ENCODE measurements around the gene ST6GALNAC3.
"Not testable (repeated sequence)": the region's sequence is repeated elsewhere in the genome, so short reads cannot be mapped to it uniquely, and the experiment has no call there.

Gene ST6GALNAC3

DNA sequence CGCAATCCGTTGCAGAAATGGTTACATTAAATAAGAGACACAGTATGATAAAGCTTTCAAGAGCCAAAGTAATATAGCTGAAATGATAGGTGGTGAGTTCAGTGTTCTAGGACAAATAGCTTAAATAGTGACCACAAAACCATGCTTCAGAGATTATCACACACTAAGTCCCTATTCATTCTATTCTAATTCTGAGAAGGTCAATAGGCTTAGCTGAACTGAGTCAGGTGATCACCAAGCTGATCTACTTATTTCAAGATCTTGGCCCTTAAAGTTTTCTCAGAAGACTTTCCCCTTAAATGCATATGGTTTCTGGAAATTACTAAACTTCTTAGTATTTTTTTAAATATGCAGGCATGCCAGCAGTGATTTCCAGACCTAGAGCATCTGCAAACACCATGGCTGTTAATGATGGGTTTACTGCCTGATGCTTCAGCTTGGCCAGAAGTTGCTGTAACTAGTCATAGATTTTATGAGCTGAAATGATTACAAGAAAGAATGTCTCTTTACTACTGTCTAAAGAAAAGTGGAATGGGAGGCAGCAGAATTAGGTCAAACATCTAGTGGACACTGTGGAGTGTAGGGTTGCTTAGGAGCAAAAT lies 242.9 kb downstream of the ST6GALNAC3 start:
- in situ Hi-C loops (cut with HindIII; ENCODE audit: low sequenced_read_pairs), result no loop called here

DNA sequence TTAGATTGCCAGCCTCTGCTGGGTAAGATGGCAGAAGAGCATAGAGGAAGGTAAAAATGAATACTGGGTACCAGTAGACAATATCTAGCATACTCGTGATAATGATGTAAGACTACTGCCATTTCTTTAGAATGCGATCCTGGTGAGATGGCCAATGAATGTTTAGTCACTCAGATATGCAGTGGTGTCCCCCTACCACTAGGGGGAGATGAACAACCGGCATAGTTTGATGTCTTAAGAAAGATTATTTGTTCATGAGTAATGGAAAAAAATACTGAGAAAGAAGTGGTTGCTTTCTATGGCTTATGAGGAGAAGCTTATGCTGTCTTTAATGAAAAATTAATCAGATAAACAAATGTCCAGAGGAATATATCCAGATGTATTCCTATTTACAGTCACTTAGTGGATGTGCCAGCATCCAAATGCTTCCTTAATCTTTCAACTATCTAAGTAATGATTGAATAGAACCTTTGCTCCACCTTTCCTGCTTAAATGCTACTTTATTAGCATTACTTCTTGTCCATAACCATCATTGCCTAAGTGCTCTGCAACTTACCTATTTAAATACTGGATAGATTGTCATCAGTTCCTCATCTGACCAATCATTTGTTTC lies 256.6 kb downstream of the ST6GALNAC3 start:
- in situ Hi-C loops (cut with HindIII; ENCODE audit: low sequenced_read_pairs), result no loop called here

DNA sequence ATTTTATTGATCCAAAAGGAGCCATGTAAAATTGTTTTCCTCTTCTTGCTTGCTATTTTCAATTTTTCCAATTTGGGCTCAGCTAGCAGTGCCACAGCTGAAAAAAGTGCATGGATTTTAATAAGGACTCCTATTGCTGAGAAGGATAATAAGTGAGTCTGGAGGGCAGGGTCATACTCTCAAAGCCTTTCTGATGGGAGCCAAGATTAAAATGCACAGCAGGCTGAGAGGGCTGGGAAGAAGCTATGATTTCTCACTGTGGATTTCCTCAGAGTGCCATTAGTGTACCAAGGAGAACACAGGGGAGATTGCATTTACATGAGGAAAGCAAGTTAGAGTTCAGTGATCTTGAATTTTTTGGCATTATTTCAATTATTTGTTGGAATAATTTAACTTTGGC lies 261.3 kb downstream of the ST6GALNAC3 start:
- in situ Hi-C loops (cut with HindIII; ENCODE audit: low sequenced_read_pairs), result no loop called here

DNA sequence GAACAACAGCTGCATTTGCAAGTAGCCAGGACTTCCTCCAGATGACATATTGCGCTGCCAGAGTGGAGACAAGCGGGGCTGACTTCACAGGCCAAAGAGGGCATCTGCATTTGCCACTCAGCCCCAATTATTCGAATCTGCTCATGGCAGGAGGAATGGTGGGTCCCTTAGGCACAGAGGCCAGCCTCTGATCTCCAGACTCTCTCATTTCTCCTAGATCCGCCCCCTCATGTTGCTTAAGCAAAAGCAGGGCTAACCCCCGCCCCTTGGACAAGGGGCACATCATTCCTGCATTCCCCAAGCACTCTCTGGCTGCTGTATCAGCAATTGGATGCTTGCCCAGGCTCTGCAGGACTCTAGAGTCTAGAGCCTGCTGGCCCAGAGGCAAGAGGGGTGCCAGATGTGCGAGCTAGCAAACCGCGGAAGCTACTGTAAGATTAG lies 262.4 kb downstream of the ST6GALNAC3 start:
- in situ Hi-C loops (cut with HindIII; ENCODE audit: low sequenced_read_pairs), result no loop called here

DNA sequence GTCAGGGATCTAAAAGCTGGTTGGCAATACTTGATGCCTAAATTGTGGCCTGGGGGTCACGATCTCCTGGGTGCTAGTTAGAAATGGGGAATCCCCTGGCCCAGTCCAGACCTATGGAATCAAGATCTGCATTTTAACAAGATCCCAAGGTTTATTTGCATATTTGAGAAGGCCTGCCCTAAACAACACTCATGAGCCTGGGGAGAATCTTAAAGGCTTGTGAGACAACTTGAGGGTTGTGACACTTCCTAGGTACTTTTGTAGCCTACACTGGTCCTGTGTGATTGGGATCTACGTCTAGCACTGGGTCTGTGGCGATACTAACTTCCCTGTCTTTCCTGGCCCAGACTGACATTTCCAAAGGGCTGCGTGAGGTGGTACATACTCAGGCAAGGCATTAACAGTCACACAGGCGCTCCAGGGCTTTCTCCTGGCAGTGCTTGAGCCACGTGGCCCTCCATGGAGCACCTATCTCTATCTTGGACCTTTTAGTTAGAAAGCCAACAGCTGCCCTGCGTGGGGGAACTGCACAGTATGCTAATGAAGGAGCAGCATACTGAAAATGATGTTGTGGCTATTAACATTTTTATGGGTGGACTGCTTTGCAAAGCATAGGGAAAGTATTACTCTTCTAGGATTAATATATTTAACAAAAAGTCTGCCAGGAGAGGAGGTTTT lies 263.1 kb downstream of the ST6GALNAC3 start:
- in situ Hi-C loops (cut with HindIII; ENCODE audit: low sequenced_read_pairs), result no loop called here

GRCh38 chr1:76340056-76340455 lies 265.5 kb downstream of the ST6GALNAC3 start:
- in situ Hi-C loops (cut with HindIII; ENCODE audit: low sequenced_read_pairs), result no loop called here

DNA sequence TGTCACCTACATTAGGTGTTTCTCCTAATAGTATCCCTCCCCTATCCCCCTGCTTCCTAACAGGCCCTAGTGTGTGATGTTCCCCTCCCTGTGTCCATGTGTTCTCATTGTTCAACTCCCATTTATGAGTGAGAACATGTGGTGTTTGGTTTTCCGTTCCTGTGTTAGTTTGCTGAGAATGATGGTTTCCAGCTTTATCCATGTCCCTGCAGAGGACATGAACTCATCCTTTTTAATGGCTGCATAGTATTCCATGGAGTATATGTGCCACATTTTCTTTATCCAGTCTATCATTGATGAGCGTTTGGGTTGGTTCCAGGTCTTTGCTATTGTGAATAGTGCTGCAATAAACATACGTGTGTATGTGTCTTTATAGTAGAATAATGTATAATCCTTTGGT lies 267.3 kb downstream of the ST6GALNAC3 start:
- in situ Hi-C loops (cut with HindIII; ENCODE audit: low sequenced_read_pairs), result not testable (repeated sequence)

DNA sequence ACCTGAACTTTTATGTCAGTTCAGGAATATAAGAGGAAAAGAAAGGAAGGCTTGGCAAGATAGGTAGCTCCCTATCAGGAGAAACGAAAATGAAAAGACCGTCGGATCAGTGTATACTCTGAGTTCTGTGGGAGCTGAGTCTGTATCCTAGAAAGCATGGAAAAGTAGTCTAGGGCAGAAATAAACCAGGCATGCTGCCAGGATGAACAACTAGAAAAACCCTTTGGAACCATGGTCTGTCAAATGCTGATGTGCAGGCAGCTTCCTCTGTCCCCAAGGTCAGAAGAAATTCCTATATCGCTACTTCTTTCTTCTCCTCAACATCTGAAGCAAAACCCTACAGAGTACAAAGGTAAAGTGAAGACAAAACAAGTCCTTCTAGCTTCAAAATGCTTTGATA lies 268.8 kb downstream of the ST6GALNAC3 start:
- in situ Hi-C loops (cut with HindIII; ENCODE audit: low sequenced_read_pairs), result no loop called here

- in situ Hi-C loops (cut with HindIII; ENCODE audit: low sequenced_read_pairs), result loop anchor here (5.0 kb wide), 1 partner anchor 61 kb away; no protein-coding TSS in a partner anchor
Observed at GRCh38 chr1:76351655-76352054, 277.1 kb downstream of the ST6GALNAC3 start.

- in situ Hi-C loops (cut with HindIII; ENCODE audit: low sequenced_read_pairs), result loop anchor here (5.0 kb wide), 1 partner anchor 59 kb away; no protein-coding TSS in a partner anchor
Observed at GRCh38 chr1:76352741-76353435, 278.3 kb downstream of the ST6GALNAC3 start.

- in situ Hi-C loops (cut with HindIII; ENCODE audit: low sequenced_read_pairs), result loop anchor here (5.0 kb wide), 1 partner anchor 58 kb away; no protein-coding TSS in a partner anchor
Observed at GRCh38 chr1:76354236-76354635, 279.7 kb downstream of the ST6GALNAC3 start.

DNA sequence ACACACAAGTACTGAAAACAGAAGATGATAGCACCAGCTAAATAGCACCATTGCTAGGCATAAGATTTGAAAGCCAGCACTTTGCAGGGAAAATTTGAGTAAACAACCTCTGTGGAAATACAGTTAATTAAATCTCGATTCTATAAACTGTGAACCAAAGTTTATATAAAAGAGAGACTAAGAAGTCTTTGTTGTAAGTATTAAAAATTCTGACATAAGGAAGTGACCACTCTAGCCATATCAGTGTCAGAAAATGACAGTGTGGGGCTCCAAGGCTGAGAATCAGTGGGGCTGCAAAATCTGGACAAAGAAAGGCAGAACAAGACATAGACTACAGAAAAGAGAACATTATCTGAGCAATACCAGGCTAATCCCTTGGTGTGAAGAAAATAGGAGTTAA lies 292.2 kb downstream of the ST6GALNAC3 start:
- in situ Hi-C loops (cut with HindIII; ENCODE audit: low sequenced_read_pairs), result no loop called here

- in situ Hi-C loops (cut with HindIII; ENCODE audit: low sequenced_read_pairs), result no loop called here
Observed at GRCh38 chr1:76371941-76372340, 297.4 kb downstream of the ST6GALNAC3 start.

GRCh38 chr1:76374086-76374485 lies 299.5 kb downstream of the ST6GALNAC3 start:
- in situ Hi-C loops (cut with HindIII; ENCODE audit: low sequenced_read_pairs), result no loop called here

DNA sequence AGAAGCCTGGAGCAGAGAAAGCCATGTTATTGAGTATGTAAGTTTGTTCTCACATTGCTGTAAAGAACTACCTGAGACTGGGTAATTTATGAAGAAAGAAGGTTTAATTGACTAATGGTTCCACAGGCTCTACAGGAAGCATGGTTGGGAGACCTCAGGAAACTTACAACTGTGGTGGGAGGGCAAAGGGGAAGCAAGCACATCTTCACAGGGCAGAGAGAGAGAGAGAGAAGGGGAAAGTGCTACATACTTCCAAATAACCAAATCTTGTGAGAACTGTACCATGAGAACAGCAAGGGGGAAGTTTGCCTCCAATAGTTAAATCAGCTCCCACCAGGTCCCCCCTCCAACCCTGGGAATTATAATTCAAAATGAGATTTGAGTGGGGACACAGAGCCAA lies 302.7 kb downstream of the ST6GALNAC3 start:
- in situ Hi-C loops (cut with HindIII; ENCODE audit: low sequenced_read_pairs), result no loop called here

GRCh38 chr1:76379506-76379905 lies 305.0 kb downstream of the ST6GALNAC3 start:
- in situ Hi-C loops (cut with HindIII; ENCODE audit: low sequenced_read_pairs), result no loop called here

DNA sequence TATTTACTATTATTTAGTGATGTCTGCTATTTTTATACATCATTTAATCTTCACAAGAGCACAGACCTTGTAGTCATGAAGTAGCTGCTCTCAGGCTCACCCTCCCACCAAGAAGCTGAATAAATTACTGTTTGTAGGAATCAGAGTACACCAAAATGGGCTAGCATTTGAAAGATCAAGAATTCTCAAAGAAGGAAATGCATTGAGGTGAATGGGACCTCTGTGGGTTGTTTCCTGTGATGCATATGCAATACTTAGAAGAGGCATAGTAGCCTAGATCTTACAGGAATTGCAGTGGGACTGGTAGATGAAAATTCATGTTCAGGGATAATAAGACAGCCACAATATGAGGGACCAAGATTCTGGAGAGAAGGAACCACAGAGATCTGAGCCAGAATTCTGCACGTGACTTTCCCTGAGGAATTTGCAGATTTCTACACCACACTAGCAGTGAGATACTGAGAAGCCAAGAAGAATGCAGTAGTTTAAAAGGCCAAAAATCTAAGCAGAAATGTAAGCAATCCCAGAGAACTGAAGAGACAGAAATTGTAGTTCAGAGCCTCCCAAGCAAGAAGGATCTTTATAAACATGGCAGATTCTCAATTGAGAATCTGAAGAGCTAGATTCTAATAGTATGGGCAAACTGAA lies 307.0 kb downstream of the ST6GALNAC3 start:
- in situ Hi-C loops (cut with HindIII; ENCODE audit: low sequenced_read_pairs), result no loop called here

DNA sequence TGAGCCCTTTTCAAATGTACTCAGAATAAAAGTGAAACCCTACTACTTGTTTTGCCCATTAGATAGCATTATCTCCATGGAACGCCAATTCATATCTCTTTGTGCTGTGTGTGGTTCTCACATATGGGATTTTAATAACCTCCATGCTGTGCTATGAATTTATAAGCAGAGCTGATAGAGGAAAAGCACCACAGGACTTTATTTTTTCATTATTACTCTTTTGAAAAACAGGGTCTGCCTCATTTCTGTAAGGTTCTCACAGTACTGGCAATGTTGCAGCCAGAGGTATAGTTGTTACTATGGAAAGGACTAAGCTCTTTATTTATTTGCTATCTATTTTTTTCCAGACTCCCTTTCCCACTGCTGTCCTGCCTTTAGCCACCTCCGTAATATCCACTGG lies 313.7 kb downstream of the ST6GALNAC3 start:
- in situ Hi-C loops (cut with HindIII; ENCODE audit: low sequenced_read_pairs), result no loop called here

DNA sequence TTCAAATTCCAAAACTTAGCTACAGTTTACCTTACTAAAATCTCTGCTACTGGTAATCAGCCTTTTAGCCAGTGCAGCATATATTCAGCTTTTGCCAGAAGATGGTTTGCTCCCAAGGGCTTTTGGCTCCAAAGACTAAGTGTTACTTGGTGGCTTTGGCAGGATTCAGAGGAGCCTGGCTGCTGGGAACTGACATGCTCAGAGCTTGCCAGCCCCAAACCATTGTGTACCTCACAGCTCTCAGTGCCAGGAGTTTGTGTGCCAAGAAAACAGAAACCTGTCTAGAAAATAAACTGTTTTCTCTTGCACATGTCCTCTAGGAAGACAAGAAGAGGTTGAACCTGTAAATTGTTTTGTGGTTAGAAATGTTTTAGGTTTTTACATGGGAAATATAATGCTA lies 315.9 kb downstream of the ST6GALNAC3 start:
- in situ Hi-C loops (cut with HindIII; ENCODE audit: low sequenced_read_pairs), result no loop called here

DNA sequence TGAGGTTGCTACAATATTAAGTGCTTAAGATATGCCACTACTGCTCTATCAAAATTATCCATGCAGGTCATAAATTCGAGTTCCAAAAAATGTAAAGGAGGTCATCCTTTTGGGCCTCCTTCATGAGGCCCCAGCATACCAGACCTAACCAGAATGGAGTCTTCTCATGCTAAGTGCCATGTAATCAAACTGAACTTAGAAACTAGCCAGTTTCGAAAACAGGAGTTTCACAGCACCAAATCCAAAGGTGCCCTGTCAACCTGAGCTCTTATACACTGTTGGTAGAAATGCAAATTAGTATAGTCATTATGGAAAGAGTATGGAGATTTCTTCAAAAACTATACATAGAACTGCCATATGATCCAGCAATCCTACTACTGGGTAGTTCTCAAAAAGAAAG lies 320.5 kb downstream of the ST6GALNAC3 start:
- in situ Hi-C loops (cut with HindIII; ENCODE audit: low sequenced_read_pairs), result no loop called here

GRCh38 chr1:76402128-76402527 lies 327.6 kb downstream of the ST6GALNAC3 start:
- in situ Hi-C loops (cut with HindIII; ENCODE audit: low sequenced_read_pairs), result no loop called here

Data from endothelial cell of hepatic sinusoid (primary cell).